GM19397 (cell line): ENCODE measurements around the gene TRAPPC2.
A peak's percentile ranks its signal among the peaks of the same experiment; 100 is the strongest.

ENCODE experiments used
- ATAC-seq: cut with Tn5 transposase; IDR thresholded peaks from one replicate; pipeline ENCODE4 v1.9.1; 2021; ENCODE audit warnings: mild to moderate bottlenecking, moderate library complexity; ENCODE audit not compliant: unreplicated experiment

Gene TRAPPC2

GRCh38 chrX:13734278-13735172, at the start of gene TRAPPC2, which contains the start of gene OFD1:
Gene TRAPPC2 (minus strand): TSS chrX:13734620. CDS start chrX:13719963, 14,657 bp downstream.
Gene OFD1 (plus strand): TSS chrX:13734748. CDS start chrX:13735072, 324 bp downstream.
- ATAC-seq, result peak; percentile 89

DNA sequence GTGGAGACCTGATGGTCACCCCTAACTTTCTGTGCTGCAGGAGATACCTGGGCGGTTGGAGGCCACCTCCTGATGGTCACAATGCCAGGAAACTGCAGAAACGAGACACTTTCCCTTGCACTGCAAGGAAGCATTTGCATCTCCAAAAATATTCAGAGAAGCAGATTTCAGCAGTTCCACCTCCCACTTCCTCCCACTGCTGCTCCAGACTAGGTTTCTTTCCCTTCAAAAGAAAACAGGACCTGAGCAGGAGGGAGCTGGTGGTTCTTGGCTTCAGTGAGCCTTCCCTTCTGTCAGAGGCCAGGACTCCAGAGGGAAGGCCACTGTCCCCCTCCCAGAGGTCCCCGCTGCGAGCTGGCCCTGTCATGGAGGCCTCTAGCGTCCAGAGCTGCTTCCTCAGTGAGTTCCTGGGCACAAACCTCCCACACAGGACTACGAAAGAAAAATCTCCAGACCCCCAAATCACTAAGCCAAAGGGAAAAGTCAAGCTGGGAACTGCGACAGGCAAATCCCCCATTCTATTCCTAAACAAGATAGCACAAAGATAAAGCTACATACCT, 46.5 kb upstream of the TRAPPC2 start:
- no peak for ATAC-seq

GRCh38 chrX:13778916-13779315, 44.5 kb upstream of the TRAPPC2 start:
- no peak for ATAC-seq

DNA sequence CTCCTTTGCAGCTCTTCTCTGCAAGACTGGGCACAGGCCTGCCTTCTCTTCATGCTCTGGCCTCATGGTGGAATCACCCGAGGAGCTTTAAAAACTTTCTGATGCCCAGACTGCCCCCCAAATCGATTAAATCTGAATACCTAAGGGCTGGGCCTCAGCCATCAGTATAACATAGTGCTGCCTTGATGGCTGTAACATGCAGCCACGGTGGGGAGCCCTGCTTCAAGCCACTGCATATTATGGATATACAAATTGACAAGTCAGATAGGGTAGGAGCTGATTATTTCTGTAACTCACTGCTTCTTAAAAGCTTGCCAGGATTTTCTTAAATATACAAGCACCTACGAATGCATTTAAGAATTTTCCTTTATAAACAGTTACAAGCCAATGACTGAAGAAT, 42.0 kb upstream of the TRAPPC2 start:
- no peak for ATAC-seq

DNA sequence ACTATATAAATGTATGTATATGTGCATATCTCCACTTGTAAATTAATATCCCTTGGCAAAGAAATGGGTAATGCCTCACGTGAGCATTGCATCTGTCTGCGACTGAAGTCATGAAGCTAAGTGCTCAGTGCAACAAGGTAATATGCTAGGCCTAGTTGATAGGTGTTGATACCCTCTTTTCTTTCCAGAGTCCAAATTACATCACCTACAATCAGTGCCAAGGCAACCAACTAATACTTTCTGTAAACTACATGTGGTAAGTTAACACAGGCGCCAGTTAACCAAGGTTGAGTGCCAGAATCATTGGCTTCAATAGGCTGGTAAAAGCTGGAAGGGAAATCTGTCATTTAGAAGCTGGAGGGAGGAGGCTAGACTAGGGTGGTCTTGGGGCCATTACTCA, 41.4 kb upstream of the TRAPPC2 start:
- no peak for ATAC-seq

GRCh38 chrX:13774696-13775095, 40.3 kb upstream of the TRAPPC2 start:
- no peak for ATAC-seq

- no peak for ATAC-seq
Measured at GRCh38 chrX:13770013-13770535, 35.7 kb upstream of the TRAPPC2 start.

- ATAC-seq, result no peak
Measured at GRCh38 chrX:13768939-13769338, 34.5 kb upstream of the TRAPPC2 start.

DNA sequence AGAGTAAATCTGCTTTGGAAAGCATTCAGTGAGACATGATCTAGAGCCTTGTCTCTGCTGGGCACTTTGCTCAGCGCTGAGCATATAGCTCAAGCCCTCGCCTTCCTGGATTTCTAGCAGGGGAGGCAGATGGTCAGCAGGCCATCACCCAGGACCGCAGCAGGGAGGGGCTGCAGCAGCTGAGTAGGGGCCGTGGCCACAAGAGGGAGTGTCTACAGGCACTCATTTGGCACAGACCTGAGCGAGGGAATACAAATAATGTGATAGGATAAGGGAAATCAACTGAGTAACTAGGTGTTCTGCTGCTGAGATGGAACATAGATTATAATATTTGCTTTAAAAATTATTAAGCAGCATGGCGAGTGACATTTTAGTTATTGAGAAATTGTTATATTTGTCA, 30.3 kb upstream of the TRAPPC2 start:
- ATAC-seq, result no peak

DNA sequence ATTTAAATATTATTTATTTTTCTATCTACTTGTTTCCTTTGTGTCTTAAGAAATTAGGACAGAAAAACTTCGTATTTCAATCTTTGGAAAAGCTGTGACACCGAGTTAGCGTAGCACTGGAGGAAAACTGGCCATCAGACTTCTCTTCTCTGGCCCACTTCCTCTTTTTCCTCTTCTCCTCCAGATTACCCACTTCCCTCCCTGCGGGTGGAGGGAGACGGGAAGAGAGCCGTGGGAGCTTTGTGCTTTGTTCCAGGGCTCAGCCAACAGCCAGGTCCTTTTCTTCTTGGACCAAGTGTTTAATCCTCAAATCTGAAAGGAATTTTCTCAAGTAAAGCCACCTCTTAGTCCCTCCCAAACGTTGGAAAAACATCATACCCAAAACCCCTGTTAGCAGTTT, 29.9 kb upstream of the TRAPPC2 start:
- ATAC-seq, result no peak

- ATAC-seq, result no peak
Measured at GRCh38 chrX:13763489-13763888, 29.1 kb upstream of the TRAPPC2 start.

DNA sequence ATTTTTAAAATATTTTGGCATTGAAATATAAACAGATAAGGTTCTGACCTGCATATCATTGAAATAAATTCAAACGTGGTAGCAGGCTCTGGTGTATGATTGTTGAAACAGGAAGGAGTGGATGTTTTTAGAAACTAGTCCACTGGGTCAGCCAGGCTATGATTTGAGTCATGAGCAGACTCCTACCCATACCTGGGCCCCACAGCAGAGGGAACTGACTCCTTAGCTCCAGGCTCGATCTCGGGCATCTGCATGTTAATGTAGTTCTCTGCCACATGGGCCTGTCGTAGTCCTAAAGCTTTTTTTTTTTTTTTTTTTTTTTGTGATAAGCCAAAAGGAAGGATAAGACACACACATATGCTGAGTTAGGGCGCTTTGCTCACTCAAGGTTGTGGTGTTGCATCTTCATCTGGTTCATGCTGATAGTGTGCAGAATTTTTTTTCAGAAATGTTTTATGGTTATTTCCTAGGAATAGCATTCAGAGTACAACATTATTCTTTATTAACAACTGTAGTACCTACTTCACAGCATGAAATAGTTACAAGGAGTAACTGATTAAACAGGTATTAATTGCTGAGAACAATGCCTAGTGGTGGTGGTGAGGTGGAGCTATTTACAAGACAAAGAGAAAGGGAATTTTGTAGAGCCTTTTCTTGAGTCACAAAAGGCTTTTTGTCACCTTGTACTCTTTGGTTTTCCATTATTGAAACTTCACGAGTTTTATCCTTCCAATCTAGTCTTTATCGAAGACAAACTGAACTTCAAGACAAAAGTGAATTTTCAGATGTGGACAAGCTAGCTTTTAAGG, 27.4 kb upstream of the TRAPPC2 start:
- no peak for ATAC-seq

DNA sequence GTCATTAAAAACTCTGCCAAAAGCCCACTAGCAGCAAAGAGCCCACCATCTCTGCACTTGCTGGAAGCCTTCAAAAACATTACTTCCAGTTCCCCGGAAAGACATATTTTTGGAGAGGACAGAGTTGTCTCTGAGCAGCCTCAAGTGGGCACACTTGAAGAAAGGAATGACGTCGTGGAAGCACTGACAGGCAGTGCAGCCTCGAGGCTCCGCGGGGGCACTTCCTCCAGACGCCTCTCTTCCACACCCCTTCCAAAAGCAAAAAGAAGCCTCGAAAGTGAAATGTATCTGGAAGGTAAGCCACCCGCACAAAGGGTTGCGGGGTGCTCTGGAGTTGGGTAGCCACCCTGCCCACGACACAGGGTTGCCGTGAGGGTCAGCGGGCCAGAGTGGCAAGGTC, 26.0 kb upstream of the TRAPPC2 start:
- ATAC-seq, result no peak

GRCh38 chrX:13759152-13759718, 24.8 kb upstream of the TRAPPC2 start:
- peak; percentile 66 for ATAC-seq

- ATAC-seq, result no peak
Measured at GRCh38 chrX:13756381-13756780, 22.0 kb upstream of the TRAPPC2 start.

DNA sequence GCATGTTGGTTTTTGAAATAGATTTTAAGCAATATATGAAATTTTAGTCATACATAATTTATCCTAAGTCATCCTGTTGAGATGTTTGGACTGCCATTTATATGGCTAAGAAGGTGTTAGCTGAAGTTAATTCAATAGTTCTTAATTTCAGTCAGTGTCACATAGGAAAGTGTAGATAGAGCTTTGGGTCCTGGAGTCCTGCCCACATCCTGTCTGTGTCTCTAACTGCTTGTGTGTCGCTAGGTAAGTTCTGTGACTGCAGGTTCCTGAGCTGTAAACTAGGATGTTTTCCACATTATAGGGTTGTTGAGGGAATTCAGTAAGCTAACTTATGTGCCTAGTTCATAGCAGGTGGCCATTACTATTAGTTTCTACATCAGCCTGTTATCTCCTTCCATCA, 20.8 kb upstream of the TRAPPC2 start:
- ATAC-seq, result no peak

GRCh38 chrX:13754765-13755164, 20.3 kb upstream of the TRAPPC2 start:
- ATAC-seq, result no peak

- no peak for ATAC-seq
Measured at GRCh38 chrX:13752646-13753045, 18.2 kb upstream of the TRAPPC2 start.

GRCh38 chrX:13752141-13752540, 17.7 kb upstream of the TRAPPC2 start:
- no peak for ATAC-seq

DNA sequence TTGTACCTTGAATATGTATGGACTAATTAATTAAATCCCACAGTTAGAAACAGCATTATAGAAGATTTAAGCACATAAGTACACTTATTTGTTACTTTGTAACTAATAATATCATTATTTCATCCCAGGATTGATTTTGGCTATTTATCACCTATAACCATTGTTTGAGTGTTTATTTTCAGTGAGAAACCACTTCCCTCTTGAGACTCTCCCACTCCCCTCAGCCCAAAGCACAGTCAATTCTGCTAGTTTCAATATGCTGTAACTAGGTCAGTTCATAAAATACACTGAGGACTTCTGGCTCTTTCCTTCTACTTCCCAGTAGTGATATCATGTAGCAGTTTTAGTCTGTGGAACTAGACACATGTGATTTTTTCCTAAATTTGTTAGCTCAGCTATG, 16.4 kb upstream of the TRAPPC2 start:
- no peak for ATAC-seq

DNA sequence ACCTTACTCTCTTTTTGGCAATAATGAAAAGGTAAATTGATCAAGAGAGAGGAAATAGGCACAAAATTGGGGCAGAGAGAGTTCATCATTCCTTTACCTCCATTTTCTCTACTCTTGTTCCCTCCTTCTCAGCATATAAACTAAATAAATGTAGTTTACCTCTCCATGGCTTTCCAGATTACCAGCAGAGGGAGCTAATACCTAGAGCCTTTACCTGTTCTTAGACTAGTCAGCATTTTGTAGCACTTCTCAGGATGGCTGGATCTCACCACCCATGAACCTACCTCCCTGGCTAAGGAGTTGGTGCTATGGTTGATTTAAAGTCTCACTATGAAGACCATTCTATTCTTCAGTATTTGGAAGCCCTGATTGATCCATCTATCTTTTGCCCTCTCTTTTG, 15.8 kb upstream of the TRAPPC2 start:
- no peak for ATAC-seq
